ENCODE data around the gene SNRPD2.

- TF ChIP-seq CREB1 (IDR thresholded peaks at IDR 0.05; ENCODE audit: low read depth) (no peak), YY1 (IDR thresholded peaks at IDR 0.05; ENCODE audit: low read depth) (no peak), RAD21 (IDR thresholded peaks at IDR 0.05; ENCODE audit: low read depth) (no peak), EP300 (IDR thresholded peaks at IDR 0.05; ENCODE audit: borderline replicate concordance) (no peak), TAF1 (IDR thresholded peaks at IDR 0.05; ENCODE audit: low read depth) (no peak), EGR1 (IDR thresholded peaks at IDR 0.05) (no peak), FOXM1 (IDR thresholded peaks at IDR 0.05; ENCODE audit: borderline replicate concordance, low read depth) (no peak)
- TF ChIP-seq, protein P1, sequence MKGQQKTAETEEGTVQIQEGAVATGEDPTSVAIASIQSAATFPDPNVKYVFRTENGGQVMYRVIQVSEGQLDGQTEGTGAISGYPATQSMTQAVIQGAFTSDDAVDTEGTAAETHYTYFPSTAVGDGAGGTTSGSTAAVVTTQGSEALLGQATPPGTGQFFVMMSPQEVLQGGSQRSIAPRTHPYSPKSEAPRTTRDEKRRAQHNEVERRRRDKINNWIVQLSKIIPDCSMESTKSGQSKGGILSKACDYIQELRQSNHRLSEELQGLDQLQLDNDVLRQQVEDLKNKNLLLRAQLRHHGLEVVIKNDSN (IDR thresholded peaks at IDR 0.05): no peak
- TF ChIP-seq, protein P2, sequence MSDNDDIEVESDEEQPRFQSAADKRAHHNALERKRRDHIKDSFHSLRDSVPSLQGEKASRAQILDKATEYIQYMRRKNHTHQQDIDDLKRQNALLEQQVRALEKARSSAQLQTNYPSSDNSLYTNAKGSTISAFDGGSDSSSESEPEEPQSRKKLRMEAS (IDR thresholded peaks at IDR 0.05): no peak
- TF ChIP-seq, protein P3, sequence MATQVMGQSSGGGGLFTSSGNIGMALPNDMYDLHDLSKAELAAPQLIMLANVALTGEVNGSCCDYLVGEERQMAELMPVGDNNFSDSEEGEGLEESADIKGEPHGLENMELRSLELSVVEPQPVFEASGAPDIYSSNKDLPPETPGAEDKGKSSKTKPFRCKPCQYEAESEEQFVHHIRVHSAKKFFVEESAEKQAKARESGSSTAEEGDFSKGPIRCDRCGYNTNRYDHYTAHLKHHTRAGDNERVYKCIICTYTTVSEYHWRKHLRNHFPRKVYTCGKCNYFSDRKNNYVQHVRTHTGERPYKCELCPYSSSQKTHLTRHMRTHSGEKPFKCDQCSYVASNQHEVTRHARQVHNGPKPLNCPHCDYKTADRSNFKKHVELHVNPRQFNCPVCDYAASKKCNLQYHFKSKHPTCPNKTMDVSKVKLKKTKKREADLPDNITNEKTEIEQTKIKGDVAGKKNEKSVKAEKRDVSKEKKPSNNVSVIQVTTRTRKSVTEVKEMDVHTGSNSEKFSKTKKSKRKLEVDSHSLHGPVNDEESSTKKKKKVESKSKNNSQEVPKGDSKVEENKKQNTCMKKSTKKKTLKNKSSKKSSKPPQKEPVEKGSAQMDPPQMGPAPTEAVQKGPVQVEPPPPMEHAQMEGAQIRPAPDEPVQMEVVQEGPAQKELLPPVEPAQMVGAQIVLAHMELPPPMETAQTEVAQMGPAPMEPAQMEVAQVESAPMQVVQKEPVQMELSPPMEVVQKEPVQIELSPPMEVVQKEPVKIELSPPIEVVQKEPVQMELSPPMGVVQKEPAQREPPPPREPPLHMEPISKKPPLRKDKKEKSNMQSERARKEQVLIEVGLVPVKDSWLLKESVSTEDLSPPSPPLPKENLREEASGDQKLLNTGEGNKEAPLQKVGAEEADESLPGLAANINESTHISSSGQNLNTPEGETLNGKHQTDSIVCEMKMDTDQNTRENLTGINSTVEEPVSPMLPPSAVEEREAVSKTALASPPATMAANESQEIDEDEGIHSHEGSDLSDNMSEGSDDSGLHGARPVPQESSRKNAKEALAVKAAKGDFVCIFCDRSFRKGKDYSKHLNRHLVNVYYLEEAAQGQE (IDR thresholded peaks at IDR 0.05; ENCODE audit: low read depth): peak; percentile 79
Observed at GRCh38 chr19:45646345-45646698, 45.4 kb downstream of the SNRPD2 start.

Measured in Ishikawa (cell line).